Smooth muscle cell (in vitro differentiated cells): ENCODE results near the gene GAL3ST1. TPM values are rescaled to one million over a fixed set of nuclear protein-coding genes. Genes with fewer than 3 reads are reported as not detected.

Source experiments
- DNase-seq: peaks from one replicate; lab custom pipeline; 2025; ENCODE audit not compliant: unreplicated experiment; lab: John Stamatoyannopoulos, UW
- H2AFZ ChIP-seq: fragments of 200-600 bp; sonication (generic); 2 replicates; pipeline ENCODE4 v1.6.0; 2016; ENCODE audit warnings: antibody characterized with exemption, low read depth, mild to moderate bottlenecking
- H3F3A ChIP-seq: fragments of 200-600 bp; sonication (generic); 2 replicates; pipeline ENCODE4 v1.6.0; 2017; ENCODE audit warnings: antibody characterized with exemption, low read depth
- H3K27ac ChIP-seq: fragments of 200-600 bp; sonication (generic); 2 replicates; pipeline ENCODE4 v1.5.1; 2016; ENCODE audit warnings: low read depth, mild to moderate bottlenecking
- H3K27me3 ChIP-seq: fragments of 200-600 bp; sonication (generic); 2 replicates; pipeline ENCODE4 v1.6.1; 2016; ENCODE audit warnings: low read depth, mild to moderate bottlenecking
- H3K36me3 ChIP-seq: fragments of 200-600 bp; sonication (generic); 2 replicates; pipeline ENCODE4 v1.5.1; 2016; ENCODE audit warnings: low read depth
- H3K4me1 ChIP-seq: fragments of 200-600 bp; sonication (generic); 2 replicates; pipeline ENCODE4 v1.5.1; 2016; ENCODE audit warnings: low read depth
- H3K4me2 ChIP-seq: fragments of 200-600 bp; sonication (generic); 2 replicates; pipeline ENCODE4 v1.6.0; 2016; ENCODE audit warnings: mild to moderate bottlenecking
- H3K4me3 ChIP-seq: fragments of 200-600 bp; sonication (generic); 2 replicates; pipeline ENCODE4 v1.5.1; 2016; ENCODE audit warnings: mild to moderate bottlenecking
- H3K79me2 ChIP-seq: fragments of 200-600 bp; sonication (generic); 2 replicates; pipeline ENCODE4 v1.6.0; 2016; ENCODE audit warnings: low read depth, mild to moderate bottlenecking
- H3K9ac ChIP-seq: fragments of 200-600 bp; sonication (generic); 2 replicates; pipeline ENCODE4 v1.6.0; 2016; ENCODE audit warnings: low read depth
- H3K9me3 ChIP-seq: fragments of 200-600 bp; sonication (generic); replicated peaks from 2 replicates; pipeline ENCODE4 v1.5.1; 2016; ENCODE audit warnings: low read depth
- H4K20me1 ChIP-seq: fragments of 200-600 bp; sonication (generic); 2 replicates; pipeline ENCODE4 v1.6.0; 2016; ENCODE audit warnings: low read depth
- WGBS: methylation state at CpG from one replicate; pipeline ENCODE4 v1.1.7; 2016; ENCODE audit warnings: low lambda C conversion rate; 5-methylcytosine and 5-hydroxymethylcytosine counted together
- polyA plus RNA-seq: library from polyadenylated mRNA; unstranded; fragments of >200 nt; fragmentation: Nextera tagmentation; extraction: Ambion mirVana; gene quantifications from 2 replicates; pipeline ENCODE4 v1.2.1, GENCODE V29; 2016
- total RNA-seq: library from RNA; depleted of rRNA; stranded (reverse); fragments of >200 nt; gene quantifications from 2 replicates; pipeline ENCODE4 v1.2.3, GENCODE V29; 2014
- TF ChIP-seq, protein P1 (sequence below): fragments of 200-600 bp; sonication (generic); IDR thresholded peaks from 2 replicates; pipeline ENCODE4 v1.5.1; 2017; ENCODE audit warnings: borderline replicate concordance, mild to moderate bottlenecking, antibody characterized with exemption; ENCODE audit not compliant: insufficient read depth, poor library complexity, severe bottlenecking

GAL3ST1 gene
- total and polyA plus RNA-seq, 2 experiments from 2014 or later: 0.78 TPM; not detected in 1

DNA sequence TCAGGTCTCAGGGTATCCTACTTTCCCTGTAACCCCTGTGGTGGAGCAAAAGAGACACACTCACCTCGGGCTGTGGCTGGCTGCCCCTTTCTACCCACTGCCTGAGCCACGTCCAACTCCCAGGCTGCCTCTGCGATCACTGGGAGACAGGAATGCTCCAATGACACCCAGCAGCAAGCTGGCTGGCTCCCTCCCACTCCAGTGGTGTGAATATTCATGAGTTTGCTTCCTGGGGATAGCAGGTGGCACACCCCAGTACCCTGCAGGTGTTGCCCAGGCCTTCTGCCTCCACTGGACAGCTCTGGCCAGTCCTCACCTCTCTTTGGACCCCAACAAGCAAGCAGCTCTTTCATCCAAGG, 9.7 kb downstream of the GAL3ST1 start:
- WGBS: 38% methylated on average over 3 of the region's 3 CpGs
- TF ChIP-seq, protein P1, sequence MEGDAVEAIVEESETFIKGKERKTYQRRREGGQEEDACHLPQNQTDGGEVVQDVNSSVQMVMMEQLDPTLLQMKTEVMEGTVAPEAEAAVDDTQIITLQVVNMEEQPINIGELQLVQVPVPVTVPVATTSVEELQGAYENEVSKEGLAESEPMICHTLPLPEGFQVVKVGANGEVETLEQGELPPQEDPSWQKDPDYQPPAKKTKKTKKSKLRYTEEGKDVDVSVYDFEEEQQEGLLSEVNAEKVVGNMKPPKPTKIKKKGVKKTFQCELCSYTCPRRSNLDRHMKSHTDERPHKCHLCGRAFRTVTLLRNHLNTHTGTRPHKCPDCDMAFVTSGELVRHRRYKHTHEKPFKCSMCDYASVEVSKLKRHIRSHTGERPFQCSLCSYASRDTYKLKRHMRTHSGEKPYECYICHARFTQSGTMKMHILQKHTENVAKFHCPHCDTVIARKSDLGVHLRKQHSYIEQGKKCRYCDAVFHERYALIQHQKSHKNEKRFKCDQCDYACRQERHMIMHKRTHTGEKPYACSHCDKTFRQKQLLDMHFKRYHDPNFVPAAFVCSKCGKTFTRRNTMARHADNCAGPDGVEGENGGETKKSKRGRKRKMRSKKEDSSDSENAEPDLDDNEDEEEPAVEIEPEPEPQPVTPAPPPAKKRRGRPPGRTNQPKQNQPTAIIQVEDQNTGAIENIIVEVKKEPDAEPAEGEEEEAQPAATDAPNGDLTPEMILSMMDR: no peak

DNA sequence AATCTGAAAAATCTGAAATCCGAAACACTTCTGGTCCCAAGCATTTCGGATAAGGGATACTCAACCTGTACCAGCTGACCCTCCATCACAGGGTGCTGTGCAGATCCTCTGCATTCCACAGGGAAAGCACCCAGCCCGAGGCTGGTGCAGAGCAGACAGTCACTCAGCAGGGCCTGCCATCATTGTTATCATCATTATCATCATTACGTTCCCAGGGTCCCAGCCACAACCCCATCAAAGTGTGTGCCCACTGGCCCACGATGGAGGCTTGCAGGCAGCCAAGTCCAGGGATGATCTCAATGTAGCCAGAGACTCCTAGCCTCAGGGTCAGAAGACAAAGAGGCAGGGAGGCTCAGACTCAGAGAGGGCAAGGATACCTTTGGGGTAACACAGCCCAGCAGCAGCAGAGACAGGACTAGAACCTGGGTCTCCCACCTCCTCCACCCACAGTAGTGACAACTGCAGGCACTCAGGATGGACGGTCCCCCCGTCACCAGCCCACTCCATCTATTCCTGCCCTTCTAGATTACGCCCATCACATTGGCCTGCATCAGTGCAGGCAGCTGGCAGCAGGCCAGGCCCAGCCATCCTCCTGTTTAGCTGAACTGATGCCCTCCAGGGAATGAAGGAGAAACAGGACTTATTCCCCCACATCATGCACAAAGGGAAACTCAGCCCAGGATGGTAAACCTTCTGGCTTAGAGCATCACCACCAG, 10.3 kb downstream of the GAL3ST1 start:
- Histone ChIP-seq H3K4me1 (no peaks in the 10 kb centered on the region), H3F3A (no peaks in the 10 kb centered on the region), H3K36me3 (no peaks in the 10 kb centered on the region), H3K79me2 (no peaks in the 10 kb centered on the region), H3K27me3 (peaks cover 14% of the 10 kb centered on the region), H3K9me3 (no peaks in the 10 kb centered on the region), H3K27ac (no peak overlapping the region), H4K20me1 (no peaks in the 10 kb centered on the region), H3K4me3 (no peak overlapping the region), H3K4me2 (no peak overlapping the region), H3K9ac (no peak overlapping the region), H2AFZ (no peak overlapping the region)
- TF ChIP-seq, protein P1: no peak
- no peak for DNase-seq
- 93% methylated on average over 8 of the region's 8 CpGs for WGBS

More for the DNA sequence above, 9.7 kb downstream of the GAL3ST1 start:
- no peaks in the 10 kb centered on the region for H3K79me2 ChIP-seq
- H2AFZ ChIP-seq: no peak overlapping the region
- no peaks in the 10 kb centered on the region for H4K20me1 ChIP-seq
- H3K4me3 ChIP-seq: no peak overlapping the region
- H3K36me3 ChIP-seq: no peaks in the 10 kb centered on the region
- DNase-seq: no peak
- H3K9ac ChIP-seq: no peak overlapping the region
- H3K4me1 ChIP-seq: no peaks in the 10 kb centered on the region
- peaks cover 14% of the 10 kb centered on the region for H3K27me3 ChIP-seq
- no peak overlapping the region for H3K27ac ChIP-seq
- no peak overlapping the region for H3K4me2 ChIP-seq
- H3K9me3 ChIP-seq: no peaks in the 10 kb centered on the region
- H3F3A ChIP-seq: no peaks in the 10 kb centered on the region

DNA sequence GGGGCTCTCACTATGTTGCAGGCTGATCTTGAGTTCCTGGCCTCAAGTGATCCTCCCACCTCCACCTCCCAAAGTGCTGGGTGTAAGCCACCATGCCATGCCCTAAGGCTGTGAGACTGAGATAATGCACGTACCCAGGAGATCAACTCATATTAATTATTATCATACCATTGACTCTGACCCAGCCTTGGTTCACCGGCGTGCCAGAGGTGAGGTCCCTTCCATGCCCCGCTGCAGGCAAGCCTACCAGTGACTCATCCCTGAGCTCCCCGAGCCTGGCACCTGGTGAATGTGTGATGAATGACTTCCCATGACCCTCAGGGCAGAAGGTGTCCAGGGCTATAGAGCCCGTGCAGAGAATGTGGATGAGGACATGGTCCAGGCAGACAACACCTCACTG, 12.1 kb downstream of the GAL3ST1 start:
- Histone ChIP-seq H3K27ac (no peak overlapping the region), H3K4me2 (no peak overlapping the region), H3K4me3 (no peak overlapping the region), H3K9me3 (no peaks in the 10 kb centered on the region), H3K27me3 (peaks cover 14% of the 10 kb centered on the region), H2AFZ (no peak overlapping the region), H4K20me1 (no peaks in the 10 kb centered on the region), H3F3A (no peaks in the 10 kb centered on the region), H3K9ac (no peak overlapping the region), H3K4me1 (no peaks in the 10 kb centered on the region), H3K36me3 (no peaks in the 10 kb centered on the region), H3K79me2 (no peaks in the 10 kb centered on the region)
- WGBS: 87% methylated on average over 6 of the region's 6 CpGs
- TF ChIP-seq, protein P1: no peak
- no peak for DNase-seq
